ENCODE measurements around the gene CAMTA1. TPM values are rescaled to one million over a fixed set of nuclear protein-coding genes. Genes with fewer than 3 reads are reported as not detected.

Gene CAMTA1
- total RNA-seq, 1 donor from 2014 or later, result 77.6 TPM

GRCh38 chr1:6869545-6869944, 84.3 kb downstream of the CAMTA1 start:
- Mint-ChIP-seq H3K4me3 (ENCODE audit: unreplicated experiment) (no peak overlapping the region), H3K9me3 (ENCODE audit: unreplicated experiment) (no peaks in the 10 kb centered on the region), H3K36me3 (ENCODE audit: low read depth, unreplicated experiment) (no peaks in the 10 kb centered on the region), H3K4me1 (ENCODE audit: low read depth, unreplicated experiment) (peaks cover 54% of the 10 kb centered on the region), H3K27me3 (ENCODE audit: low read depth, unreplicated experiment) (no peaks in the 10 kb centered on the region), H3K27ac (ENCODE audit: unreplicated experiment) (peak overlapping the region; percentile 56)
- Histone ChIP-seq H3K27me3 (ENCODE audit: insufficient read depth, low read length) (no peaks in the 10 kb centered on the region), H4K20me1 (ENCODE audit: insufficient read depth, low read length) (peaks cover 10% of the 10 kb centered on the region), H3K36me3 (ENCODE audit: insufficient read depth, low read length) (no peaks in the 10 kb centered on the region), H3K4me2 (ENCODE audit: low read length) (peak overlapping the region; percentile 41), H3K4me3 (ENCODE audit: insufficient read depth, low read depth, low read length) (no peak overlapping the region), H3K4me1 (ENCODE audit: insufficient read depth, low read length) (peaks cover 44% of the 10 kb centered on the region), H3K27ac (ENCODE audit: low read depth, low read length) (no peak overlapping the region), H2AFZ (ENCODE audit: low read depth, low read length) (no peak overlapping the region), H3K9ac (ENCODE audit: low read length) (no peak overlapping the region), H3K9me3 (ENCODE audit: insufficient read depth, low read depth, low read length) (no peaks in the 10 kb centered on the region), H3K79me2 (ENCODE audit: insufficient read depth, low read length) (peaks cover 39% of the 10 kb centered on the region)
- DNase-seq (ENCODE audit: low read depth) (peak; percentile 36), FAIRE-seq (peak; percentile 50)
- TF ChIP-seq CTCF (IDR thresholded peaks at IDR 0.05; ENCODE audit: insufficient read depth, low read depth, low read length) (no peak), EZH2 (IDR thresholded peaks at IDR 0.05; ENCODE audit: insufficient read depth, low read length) (no peak)

GRCh38 chr1:6870086-6870485, 84.8 kb downstream of the CAMTA1 start:
- Histone ChIP-seq H3K4me2 (ENCODE audit: low read length) (peak overlapping the region; percentile 41), H3K9me3 (ENCODE audit: insufficient read depth, low read depth, low read length) (no peaks in the 10 kb centered on the region), H3K9ac (ENCODE audit: low read length) (no peak overlapping the region), H3K4me3 (ENCODE audit: insufficient read depth, low read depth, low read length) (no peak overlapping the region), H4K20me1 (ENCODE audit: insufficient read depth, low read length) (peaks cover 8% of the 10 kb centered on the region), H3K36me3 (ENCODE audit: insufficient read depth, low read length) (no peaks in the 10 kb centered on the region), H3K4me1 (ENCODE audit: insufficient read depth, low read length) (peaks cover 44% of the 10 kb centered on the region), H3K27ac (ENCODE audit: low read depth, low read length) (peak overlapping the region; percentile 9), H3K79me2 (ENCODE audit: insufficient read depth, low read length) (peaks cover 38% of the 10 kb centered on the region), H3K27me3 (ENCODE audit: insufficient read depth, low read length) (no peaks in the 10 kb centered on the region), H2AFZ (ENCODE audit: low read depth, low read length) (no peak overlapping the region)
- FAIRE-seq (no peak), DNase-seq (ENCODE audit: low read depth) (peak; percentile 14)
- Mint-ChIP-seq H3K4me1 (ENCODE audit: low read depth, unreplicated experiment) (peaks cover 54% of the 10 kb centered on the region), H3K9me3 (ENCODE audit: unreplicated experiment) (no peaks in the 10 kb centered on the region), H3K4me3 (ENCODE audit: unreplicated experiment) (no peak overlapping the region), H3K27ac (ENCODE audit: unreplicated experiment) (peak overlapping the region; percentile 56), H3K27me3 (ENCODE audit: low read depth, unreplicated experiment) (no peaks in the 10 kb centered on the region), H3K36me3 (ENCODE audit: low read depth, unreplicated experiment) (peaks cover 2% of the 10 kb centered on the region)
- TF ChIP-seq EZH2 (IDR thresholded peaks at IDR 0.05; ENCODE audit: insufficient read depth, low read length), result no peak
- no peak for TF ChIP-seq CTCF (IDR thresholded peaks at IDR 0.05; ENCODE audit: insufficient read depth, low read depth, low read length)

DNA sequence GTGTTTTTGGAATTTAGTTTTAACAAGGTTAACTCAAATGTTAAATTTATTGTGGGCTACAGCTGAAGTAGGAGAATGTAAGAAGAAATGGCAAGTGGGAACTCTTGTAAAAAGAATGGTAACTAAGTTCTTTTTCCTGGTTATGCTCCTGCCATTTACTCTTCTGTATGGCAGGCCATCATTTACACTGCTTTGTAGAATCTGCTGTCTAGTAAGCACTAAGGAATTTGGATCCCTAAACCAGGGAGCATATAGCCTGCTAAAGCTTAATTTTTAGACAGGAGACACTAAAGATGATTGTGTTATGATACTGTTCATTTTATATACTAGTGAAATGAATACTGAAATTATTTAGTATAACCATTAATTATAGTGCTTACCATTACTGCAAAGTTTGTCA, 85.3 kb downstream of the CAMTA1 start:
- Mint-ChIP-seq H3K27ac (ENCODE audit: unreplicated experiment) (peak overlapping the region; percentile 34), H3K27me3 (ENCODE audit: low read depth, unreplicated experiment) (no peaks in the 10 kb centered on the region), H3K9me3 (ENCODE audit: unreplicated experiment) (no peaks in the 10 kb centered on the region), H3K4me1 (ENCODE audit: low read depth, unreplicated experiment) (peaks cover 49% of the 10 kb centered on the region), H3K4me3 (ENCODE audit: unreplicated experiment) (no peak overlapping the region), H3K36me3 (ENCODE audit: low read depth, unreplicated experiment) (peaks cover 2% of the 10 kb centered on the region)
- Histone ChIP-seq H3K9me3 (ENCODE audit: insufficient read depth, low read depth, low read length) (no peaks in the 10 kb centered on the region), H3K36me3 (ENCODE audit: insufficient read depth, low read length) (no peaks in the 10 kb centered on the region), H3K79me2 (ENCODE audit: insufficient read depth, low read length) (peaks cover 34% of the 10 kb centered on the region), H2AFZ (ENCODE audit: low read depth, low read length) (no peak overlapping the region), H3K4me1 (ENCODE audit: insufficient read depth, low read length) (peaks cover 44% of the 10 kb centered on the region), H3K27me3 (ENCODE audit: insufficient read depth, low read length) (no peaks in the 10 kb centered on the region), H3K4me2 (ENCODE audit: low read length) (peak overlapping the region; percentile 41), H4K20me1 (ENCODE audit: insufficient read depth, low read length) (peaks cover 8% of the 10 kb centered on the region), H3K4me3 (ENCODE audit: insufficient read depth, low read depth, low read length) (no peak overlapping the region), H3K27ac (ENCODE audit: low read depth, low read length) (peak overlapping the region; percentile 9), H3K9ac (ENCODE audit: low read length) (no peak overlapping the region)
- TF ChIP-seq CTCF (IDR thresholded peaks at IDR 0.05; ENCODE audit: insufficient read depth, low read depth, low read length) (no peak), EZH2 (IDR thresholded peaks at IDR 0.05; ENCODE audit: insufficient read depth, low read length) (no peak)
- FAIRE-seq, result no peak
- peak; percentile 46 for DNase-seq (ENCODE audit: low read depth)

All from astrocyte (in vitro differentiated cells and primary cell).